ENCODE measurements around the gene CHD6.

- TF ChIP-seq CTCF (conservative IDR thresholded peaks at IDR 0.05; ENCODE audit: low read depth, low read length) (no peak), EZH2 (IDR thresholded peaks at IDR 0.05; ENCODE audit: borderline replicate concordance, low read depth, low read length, poor library complexity, severe bottlenecking) (no peak)
Measured at GRCh38 chr20:41369673-41370072, 248.5 kb downstream of the CHD6 start.

Data from A673 (cell line).